GM19395 (cell line): ENCODE results near the gene PDP2.

Experiments
- ATAC-seq: cut with Tn5 transposase; IDR thresholded peaks from one replicate; pipeline ENCODE4 v1.9.1; 2021; ENCODE audit warnings: mild to moderate bottlenecking, moderate library complexity; ENCODE audit not compliant: unreplicated experiment

Gene PDP2, protein sequence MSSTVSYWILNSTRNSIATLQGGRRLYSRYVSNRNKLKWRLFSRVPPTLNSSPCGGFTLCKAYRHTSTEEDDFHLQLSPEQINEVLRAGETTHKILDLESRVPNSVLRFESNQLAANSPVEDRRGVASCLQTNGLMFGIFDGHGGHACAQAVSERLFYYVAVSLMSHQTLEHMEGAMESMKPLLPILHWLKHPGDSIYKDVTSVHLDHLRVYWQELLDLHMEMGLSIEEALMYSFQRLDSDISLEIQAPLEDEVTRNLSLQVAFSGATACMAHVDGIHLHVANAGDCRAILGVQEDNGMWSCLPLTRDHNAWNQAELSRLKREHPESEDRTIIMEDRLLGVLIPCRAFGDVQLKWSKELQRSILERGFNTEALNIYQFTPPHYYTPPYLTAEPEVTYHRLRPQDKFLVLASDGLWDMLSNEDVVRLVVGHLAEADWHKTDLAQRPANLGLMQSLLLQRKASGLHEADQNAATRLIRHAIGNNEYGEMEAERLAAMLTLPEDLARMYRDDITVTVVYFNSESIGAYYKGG

DNA sequence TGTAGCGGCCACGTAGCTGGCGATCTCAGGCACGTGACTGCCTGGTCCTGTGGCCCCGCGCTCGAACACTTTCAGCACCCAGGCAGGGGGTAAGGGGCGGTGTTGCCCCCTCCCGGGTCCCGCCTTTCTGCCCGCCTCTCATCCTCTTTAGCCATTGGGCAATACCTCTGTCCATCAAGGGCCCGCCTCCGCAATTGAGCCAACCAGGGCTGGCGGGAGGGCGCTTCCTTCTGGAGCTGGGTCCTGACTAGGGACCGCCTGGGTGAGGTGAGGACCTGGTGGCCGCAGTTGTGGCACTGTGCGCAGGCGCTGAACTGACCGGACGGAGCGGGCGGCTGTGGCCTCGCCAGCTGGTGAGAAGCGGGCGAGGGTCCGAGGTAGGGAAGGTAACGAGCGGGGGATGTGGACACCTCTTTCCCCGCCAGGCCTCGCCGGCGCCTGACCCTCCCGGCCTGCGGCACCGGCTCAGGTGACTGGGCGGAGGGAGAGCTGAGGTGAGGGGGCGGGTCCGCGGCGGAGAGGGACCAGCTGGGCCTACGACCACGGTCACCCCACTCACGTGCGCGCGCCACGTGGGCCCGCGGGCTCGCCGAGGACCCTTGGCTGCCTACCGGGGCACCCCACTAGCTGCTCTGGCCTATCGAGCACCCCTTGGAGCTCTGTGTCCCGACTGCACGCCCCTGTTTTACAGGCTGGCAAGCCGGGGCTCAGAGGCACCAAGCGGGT, at the start of gene PDP2:
TSS of gene PDP2 (plus strand) at position 228 of the 726 bp plus-strand sequence. CDS start 3,770 bp downstream, outside the sequence.
- peak; percentile 96 for ATAC-seq

DNA sequence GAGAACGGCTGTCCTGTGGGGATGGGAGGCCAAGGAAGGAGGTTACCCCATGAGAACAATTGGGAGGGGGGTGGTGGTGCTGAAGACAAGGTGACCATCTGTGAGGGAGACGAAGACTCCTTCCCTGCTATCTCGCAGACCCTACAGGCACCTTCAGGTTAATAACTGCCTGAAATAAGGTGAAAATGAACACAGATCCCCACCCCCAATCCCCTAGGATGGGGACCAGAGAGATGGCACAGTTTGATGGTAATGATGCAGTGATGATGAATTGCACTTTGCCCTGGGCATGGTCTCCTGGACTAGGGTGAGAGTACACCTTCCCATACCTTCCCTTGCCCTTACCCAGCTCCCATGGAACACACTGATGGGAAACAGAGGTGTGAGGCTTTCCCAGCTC, 48.1 kb upstream of the PDP2 start:
- no peak for ATAC-seq

DNA sequence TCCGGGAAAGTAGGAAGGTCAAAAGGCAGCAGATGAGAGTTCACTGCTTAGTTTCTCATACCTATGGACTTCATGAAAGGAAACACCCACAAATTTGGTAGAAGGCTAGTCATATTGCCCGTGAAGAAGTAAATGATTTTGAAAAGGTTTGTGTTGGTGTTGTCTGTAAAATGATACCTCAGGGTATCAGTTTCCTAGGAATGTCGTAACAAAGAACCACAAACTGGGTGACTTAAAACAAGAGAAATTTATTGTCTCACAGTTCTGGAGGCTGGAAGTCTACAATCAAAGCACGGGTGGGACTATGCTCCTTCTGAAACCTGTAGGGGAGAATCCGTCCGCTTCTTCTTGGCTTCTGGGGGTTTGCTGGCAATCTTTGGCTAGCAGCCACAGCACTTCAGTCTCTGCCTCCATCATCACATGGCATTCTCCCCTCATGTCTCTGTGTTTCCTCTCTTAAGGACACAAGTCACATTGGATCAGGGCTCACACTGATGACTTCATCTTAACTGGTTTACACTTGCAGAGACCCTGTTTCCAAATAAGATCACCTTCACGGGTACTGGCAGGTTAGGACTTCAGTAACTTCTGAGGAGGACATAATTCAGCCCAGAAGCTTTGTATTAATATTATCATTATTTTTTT, 47.5 kb upstream of the PDP2 start:
- no peak for ATAC-seq

DNA sequence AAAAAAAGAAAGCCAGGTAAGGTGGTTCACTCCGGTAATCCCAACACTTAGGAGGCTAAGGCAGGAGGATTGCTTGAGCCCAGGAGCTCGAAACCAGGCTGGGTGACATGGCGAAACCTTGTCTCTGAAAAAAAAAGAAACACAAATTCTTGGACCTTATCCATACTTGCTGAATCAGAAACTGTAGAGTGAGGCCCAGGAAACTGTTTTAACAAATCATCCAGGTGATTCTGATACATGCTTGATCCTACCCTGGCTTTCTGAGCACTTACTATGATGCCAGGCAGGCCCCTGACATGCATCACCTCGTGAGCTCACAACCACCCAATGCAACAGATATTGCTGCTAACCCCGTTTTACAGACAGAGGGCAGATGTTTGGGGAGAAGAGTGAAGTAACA, 45.6 kb upstream of the PDP2 start:
- ATAC-seq: no peak

DNA sequence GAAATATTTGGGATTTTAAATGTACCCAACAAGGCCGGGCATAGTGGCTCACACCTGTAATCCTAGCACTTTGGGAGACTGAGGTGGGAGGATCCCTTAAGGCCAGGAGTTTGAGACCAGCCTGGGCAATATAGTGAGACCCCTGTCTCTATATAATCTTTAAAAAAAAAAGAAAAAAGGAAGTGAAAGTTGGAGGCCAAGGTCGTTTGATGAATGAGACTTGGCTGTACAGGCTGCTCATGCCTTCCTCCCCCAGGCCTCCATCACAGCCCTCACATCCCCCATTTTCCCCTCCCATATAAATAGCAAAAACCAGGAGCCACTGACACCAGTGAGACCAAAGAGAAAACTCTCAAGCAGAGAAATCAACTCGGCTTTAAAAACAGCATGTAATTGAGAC, 39.4 kb upstream of the PDP2 start:
- ATAC-seq: no peak

DNA sequence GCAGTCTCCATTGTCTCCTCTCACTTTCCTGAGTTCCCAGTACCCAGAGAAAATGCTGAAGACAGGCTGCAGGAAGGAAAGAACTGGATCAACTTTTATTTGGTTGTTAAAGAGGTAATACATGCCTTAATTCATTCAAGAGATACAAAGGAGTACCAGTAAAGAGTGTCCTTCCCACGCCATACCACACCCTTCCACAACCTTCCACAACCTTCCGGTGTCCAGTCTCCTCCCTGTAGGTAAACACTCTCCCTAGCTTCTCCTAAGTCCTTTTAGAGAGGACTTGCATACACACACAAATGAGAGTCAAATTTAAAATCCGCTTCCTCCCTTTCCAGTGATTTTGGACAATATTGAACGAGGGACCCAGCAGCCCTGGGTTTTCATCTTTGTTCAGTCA, 38.9 kb upstream of the PDP2 start:
- ATAC-seq: no peak

DNA sequence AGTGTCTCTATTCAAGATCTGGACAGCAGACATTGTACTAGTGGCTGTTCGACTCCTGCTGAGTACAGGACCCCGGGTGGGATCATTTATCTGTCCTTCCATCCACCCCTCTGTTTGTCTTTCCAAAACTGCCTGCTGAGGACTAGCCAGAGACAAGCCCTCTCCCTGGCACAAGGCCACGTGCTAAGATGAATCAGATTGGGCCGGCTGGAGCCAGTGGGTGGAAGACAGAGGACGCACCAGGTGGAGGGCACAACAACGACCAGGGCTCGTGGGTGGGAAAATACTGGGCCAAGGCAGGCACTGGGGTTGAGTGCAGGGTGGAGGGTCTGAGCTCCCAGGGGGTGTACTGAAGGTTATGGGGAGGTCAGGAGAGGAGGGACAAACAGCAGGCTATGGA, 37.5 kb upstream of the PDP2 start:
- no peak for ATAC-seq

DNA sequence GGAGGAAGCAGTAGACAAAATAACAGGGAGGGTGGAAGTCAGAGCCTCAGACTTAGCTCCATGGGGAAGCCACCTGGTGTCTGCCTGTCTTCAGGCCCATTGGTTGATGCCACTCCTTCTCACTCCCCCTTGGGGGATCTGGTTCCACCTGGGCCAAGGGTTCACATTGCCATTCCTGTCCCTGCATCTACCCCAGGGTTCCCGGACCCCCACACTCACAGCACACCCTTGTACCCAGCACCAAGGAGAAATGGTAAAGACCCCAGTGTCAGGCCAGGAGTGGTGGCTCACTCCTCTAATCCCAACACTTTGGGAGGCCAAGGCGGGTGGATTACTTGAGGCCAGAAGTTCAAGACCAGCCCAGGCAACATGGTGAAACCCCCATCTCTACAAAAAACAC, 37.1 kb upstream of the PDP2 start:
- ATAC-seq: no peak

DNA sequence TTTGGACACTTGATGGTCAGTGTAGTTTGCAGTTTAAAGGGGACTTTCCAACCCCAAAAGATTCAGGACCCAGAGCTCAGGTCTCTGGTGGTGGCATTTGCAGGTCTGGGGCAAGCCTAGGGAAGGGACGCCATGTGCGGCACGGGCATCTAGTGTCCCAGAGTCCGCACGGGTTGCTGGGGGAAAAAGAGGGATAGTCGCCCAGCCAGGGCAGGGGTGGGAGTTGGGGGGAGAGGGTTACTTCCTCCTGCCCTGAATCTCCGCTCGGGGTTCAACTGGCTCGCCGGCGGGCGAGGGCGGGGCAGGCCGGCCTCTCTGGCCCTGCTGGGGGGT, 36.3 kb upstream of the PDP2 start:
- no peak for ATAC-seq

DNA sequence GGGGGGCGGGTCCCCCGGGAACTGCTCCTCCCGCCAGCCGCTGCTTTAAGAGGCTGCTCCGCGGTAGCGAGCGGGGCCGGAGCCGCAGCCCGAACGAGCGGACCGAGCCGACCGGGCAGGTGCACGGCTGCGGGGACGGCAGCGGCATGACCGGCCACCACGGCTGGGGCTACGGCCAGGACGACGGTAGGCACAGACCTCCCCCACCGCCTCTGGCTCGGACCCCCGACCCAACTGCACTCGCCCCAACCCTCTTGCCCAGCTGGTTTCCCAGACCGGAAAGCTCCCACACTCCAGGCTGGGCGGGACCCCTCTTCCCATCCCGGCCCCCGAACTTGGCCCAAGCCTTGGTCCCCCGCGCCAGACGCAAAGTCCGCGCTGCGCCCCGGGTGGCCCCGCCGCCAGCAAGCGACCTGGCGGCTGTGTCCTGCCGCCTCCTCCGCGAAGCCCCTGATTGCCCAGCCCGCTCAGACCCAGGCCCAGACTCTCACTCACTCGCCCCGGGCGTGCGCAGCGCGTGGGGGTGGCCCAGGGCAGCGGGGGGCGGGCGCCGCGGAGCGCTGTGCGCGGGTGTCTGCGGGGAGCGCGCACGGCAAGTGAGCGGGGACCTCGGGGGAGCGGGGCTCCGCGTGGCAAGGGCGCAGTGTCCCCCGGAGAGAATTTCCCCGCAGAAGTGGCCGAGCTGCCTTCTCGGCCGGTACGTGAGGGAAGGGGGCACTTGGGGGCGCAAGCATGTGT, 35.8 kb upstream of the PDP2 start, which contains the start of gene CA7:
TSS of gene CA7 (plus strand) at position 73 of the 738 bp plus-strand sequence. CDS start at position 147, 74 bp downstream.
- ATAC-seq: no peak

DNA sequence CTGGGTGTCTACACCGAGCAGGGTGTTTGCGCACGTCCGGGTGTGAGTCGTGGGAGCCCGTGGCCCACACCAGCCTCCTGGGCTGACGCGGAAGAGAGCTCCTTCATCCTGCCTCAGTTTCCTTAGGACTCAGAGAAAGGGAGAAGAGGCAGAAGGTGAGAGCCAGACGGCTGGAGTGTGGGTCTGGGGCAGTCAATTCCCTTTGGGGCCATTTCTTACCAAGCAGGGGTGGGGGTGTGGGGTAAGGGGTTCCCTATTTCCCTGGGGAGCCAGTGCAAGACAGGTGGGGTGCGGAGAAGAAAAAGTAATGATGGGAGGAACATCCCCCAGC, 35.3 kb upstream of the PDP2 start:
- ATAC-seq: no peak

DNA sequence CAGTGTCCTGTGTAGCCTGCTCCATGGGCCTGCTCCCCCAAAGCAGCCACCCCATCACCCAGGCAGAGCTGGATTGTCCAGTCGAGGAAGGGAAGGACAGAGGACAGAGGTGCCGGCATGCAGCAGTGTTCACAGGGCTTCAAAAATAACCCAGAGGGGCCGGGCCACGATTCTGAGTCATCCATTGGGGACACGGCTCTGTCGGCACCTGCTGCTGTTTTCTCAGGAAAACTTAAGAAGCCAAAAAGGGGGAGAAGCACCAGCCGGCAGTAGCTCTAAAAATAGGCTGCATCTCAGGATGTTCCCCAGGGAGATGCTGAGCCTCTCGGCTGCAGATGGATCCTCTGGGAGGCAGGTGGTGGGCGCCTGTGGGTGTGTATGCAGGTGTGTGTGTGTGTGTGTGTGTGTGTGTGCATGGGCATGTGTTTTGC, 34.5 kb upstream of the PDP2 start:
- ATAC-seq: no peak

DNA sequence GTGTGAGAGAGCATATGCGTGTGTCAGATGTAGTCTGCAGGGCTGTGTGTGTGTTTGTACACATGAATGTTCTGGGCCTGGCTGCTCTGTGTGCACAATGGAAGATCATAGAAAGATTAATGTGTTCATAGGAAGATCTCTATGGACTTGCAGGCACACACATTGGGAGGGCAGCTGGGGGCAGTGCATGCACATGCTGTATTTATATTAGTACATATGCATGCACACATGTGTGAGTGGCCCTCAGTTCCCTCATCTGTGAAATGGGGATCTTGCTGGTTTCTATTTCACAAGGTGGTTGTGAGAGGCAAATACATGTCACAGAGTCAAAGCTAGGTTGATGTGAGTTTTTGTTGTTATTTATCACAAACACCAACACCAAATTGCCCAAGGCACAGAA, 34.0 kb upstream of the PDP2 start:
- no peak for ATAC-seq

DNA sequence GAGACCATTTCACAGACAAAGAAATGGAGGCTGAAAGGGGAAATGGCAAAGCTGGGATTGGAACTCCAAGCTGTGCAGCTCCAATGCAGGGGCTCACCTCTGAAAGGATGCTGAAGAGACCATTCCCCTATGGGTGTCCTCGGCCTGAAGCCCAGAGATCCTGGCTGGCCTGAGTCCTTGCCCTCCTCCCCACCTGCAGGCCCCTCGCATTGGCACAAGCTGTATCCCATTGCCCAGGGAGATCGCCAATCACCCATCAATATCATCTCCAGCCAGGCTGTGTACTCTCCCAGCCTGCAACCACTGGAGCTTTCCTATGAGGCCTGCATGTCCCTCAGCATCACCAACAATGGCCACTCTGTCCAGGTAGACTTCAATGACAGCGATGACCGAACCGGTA, 33.5 kb upstream of the PDP2 start:
- no peak for ATAC-seq

DNA sequence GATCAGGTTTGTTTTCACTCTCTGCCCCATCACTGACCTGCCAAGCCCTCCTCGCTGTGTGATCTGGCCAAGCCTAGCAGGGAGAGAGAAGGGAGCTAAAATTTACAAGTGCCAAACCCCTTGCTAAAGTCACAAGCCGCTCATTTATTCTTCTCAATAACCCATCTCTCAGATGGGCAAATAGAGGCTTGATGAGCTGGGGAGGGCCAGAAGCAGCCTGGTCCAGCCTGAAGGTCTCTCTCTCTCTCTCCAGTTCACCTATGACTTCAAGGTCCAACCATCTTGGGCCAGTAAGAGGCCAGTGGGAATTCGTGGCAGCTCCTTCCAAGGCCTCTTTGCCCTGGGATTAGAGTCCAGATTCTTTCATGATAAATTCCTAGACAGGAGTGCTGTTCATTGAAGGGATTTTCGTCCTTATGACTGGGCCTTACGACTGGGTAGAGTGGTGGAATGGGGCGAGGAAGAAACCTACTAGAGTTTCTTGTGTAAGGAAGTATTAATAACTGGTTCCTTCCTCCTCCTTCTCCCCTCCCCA, 32.7 kb upstream of the PDP2 start:
- no peak for ATAC-seq

DNA sequence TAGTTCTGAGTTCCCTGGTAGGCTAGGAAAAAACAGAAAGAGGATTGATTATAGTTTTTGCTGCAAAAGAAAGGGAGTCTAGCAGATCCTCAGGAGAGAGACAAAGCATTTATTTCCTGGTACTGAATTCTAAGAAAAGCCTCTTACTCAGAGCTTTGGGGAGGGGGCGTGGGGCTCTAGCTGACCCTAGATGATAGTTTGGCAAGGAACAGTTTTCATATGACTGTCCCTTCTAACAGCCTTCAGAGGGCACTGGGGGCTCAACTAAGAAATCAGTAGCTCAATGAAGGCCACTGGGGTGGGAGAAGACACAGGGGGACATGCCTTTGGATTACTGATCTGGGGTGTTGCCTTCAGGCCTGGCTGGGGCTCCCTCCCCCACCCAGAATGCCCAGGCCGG, 32.1 kb upstream of the PDP2 start:
- no peak for ATAC-seq

DNA sequence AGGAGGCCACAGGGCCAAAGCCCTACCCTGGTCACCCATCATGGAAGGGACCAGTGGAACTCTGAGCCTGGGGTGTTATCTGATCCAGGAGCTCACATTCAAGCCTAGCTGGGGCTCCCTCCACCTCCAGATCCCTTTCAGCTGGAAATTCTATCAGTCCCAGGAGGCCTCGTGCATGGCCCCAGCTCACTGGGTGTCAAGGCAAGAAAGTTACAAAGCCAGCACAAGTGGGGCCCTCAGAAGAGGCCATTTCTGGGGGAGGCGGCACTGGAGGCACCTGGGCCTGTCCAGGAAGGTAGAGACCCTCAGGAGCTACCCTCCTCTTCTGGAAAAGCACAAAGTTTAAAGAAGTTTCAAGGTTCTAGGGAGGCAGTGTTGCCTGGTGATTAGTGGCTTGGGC, 31.3 kb upstream of the PDP2 start:
- no peak for ATAC-seq

DNA sequence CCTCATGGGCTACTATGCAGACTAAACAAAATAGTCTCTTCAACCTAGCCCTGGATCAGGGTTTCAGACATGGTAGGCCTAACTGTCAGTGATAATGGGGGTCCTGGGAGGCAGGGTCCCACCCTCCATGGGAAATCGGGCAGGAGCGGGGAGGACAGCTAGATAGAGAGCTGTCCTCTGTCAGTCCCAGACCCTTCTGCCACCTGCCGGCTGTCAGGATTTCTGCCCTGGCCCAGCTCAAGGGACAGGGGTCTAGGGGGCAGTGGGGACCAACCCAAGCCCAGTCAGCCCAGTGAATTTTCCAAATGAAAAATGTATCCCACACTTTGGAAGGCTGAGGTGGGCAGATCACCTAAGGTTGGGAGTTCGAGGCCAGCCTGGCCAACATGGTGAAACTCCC, 30.8 kb upstream of the PDP2 start:
- no peak for ATAC-seq

DNA sequence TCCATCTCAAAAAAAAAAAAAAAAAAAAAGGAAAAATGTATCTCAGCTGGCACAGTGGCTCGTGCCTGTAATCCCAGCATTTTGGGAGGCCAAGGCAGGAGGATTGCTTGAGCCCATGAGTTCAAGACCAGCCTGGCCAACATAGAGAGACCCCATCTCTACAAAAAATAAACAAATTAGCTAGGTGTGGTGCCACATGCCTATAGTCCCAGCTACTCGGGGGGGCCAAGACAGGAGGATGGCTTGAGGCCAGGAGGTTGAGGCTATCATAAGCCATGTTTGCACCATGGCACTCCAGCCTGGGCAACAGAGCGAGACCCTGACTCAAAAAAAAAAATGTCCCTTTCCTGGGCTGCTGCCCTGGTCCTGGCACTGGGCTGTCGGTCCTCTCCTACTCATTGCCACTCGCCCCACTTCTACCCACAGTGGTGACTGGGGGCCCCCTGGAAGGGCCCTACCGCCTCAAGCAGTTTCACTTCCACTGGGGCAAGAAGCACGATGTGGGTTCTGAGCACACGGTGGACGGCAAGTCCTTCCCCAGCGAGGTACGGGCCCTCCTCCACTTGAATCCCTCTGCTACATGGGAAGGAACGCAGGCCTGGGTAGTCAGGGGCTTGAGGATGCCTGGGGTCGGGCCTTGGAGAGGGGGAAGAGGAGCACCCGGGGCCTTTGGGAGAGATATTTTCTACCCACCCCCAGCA, 30.1 kb upstream of the PDP2 start:
- ATAC-seq: no peak
